Pulmonary artery endothelial cell (primary cell): ENCODE measurements around the gene TRIM27. TPM values are rescaled to one million over a fixed set of nuclear protein-coding genes. Genes with fewer than 3 reads are reported as not detected.
"Not testable (repeated sequence)": the region's sequence is repeated elsewhere in the genome, so short reads cannot be mapped to it uniquely, and the experiment has no call there.

ENCODE experiments used
- DNase-seq: peaks from one replicate; pipeline ENCODE4 v3.0.0-alpha.2; 2011; ENCODE audit warnings: low read depth, low spot score
- total RNA-seq: library from RNA; depleted of rRNA; stranded (reverse); fragments of >200 nt; gene quantifications from 2 replicates; pipeline ENCODE4 v1.2.3, GENCODE V29; 2014

TRIM27 gene
- total RNA-seq, 1 donor from 2014 or later = 54.3 TPM

DNA sequence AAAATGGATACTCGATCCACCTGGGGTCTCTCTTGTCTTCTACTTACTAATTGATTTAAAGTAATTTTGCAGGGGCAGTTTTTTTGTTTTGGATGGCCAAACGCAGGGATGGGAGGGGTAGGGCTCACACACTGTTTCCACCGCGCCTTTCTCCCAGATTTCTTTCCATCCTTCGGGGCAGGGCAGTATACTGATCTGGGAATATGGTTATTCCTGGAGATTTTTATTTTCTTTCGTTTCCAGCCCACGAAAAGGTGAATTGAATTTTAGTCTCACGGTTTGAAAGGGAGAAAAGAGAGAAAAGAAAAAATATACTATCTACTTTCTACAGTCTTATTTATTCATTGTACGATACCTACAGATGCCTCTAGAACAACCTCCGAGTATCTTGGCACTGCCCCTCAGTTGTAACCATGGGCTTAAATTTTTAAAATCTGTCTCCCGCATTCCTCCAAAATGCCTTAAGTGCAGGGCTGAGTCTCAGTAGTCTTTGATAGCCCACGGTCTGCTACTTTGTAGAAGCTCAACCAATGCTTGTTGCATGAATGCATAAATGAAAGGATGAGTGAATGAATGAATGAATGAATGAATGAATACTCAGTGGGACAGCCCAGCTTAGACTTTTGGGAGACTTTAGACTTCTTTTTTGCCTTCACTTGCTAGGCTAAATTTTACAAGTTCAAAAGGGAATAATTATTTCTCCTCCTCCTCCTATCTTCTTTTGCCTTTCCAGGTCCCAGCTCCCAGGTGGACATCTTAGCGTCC, 18.1 kb upstream of the TRIM27 start:
- no peak for DNase-seq

DNA sequence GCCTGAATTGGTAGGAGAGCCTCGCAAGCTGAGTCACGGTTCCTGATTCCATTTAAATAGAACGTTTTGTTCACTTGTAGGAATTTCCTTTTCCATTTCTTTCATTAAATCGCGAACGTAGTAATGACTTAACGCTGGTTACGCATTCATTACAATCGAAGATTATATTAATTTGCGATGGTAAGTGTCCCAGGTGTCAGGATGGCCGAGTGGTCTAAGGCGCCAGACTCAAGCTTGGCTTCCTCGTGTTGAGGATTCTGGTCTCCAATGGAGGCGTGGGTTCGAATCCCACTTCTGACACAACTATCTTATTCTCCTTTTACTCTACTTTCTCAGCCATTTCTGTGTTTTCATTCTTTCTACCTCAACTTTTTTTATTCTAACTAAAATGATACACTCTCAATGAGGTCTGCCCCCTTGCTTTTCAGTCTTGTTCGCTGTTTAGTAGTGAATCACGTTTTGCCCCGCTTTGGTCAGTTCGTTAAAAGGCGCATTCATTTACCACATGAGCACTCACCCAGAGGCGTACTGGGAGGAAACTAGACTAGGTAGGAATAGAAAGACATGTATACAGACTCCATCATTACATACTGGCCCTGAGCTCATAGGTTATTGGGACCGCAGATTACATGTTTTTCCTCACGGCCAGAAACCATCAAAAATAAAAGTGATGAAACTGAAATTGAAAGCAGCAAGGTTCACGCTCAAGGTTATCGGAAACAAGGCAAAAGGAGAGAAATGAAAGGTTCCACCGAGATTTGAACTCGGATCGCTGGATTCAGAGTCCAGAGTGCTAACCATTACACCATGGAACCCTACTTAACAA, 17.3 kb upstream of the TRIM27 start:
- no peak for DNase-seq

DNA sequence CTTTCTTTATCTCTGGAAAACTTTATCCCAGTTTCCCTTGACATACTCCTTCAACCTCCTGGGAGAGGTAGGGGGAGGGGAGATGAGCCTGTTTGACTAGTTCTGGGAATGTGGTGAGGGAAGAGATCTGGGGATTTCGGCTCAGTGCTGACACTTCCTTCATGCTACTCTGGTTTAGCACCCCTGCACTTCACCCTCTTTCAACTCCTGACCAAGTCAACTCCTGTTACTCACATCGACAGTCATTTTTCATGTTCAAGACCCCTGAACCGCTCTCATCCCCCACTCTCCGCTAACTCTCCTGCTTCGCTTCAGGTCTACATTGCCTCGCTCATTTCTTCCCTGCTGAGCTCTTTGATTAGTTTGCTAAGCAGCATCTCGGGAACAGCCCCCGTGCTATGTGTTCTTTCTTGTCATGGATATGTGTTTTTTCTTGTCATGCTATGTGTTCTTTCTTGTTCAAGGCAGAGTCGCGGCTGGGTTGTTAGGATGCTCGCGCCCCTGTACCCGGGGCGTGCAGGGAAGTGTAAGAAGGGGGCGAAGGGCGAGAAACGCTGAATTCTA, 16.6 kb upstream of the TRIM27 start:
- DNase-seq = no peak

DNA sequence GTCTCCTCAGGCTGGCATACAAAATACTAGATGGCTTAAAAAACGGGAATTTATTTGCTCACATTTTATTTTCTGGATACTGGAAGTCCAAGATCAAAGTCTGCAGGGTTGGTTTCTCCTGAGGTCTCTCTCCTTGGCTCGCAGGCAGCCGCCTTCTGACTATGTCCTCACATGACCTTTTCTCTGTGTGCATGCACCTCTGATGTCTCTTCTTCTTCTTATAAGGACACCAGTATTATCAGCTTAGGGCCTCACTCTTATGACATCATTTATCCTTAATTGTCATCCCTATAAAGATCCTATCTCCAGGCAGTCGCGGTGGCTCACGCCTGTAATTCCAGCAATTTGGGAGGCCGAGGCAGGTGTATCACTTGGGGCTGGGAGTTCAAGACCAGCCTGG, 9.3 kb upstream of the TRIM27 start:
- no peak for DNase-seq

DNA sequence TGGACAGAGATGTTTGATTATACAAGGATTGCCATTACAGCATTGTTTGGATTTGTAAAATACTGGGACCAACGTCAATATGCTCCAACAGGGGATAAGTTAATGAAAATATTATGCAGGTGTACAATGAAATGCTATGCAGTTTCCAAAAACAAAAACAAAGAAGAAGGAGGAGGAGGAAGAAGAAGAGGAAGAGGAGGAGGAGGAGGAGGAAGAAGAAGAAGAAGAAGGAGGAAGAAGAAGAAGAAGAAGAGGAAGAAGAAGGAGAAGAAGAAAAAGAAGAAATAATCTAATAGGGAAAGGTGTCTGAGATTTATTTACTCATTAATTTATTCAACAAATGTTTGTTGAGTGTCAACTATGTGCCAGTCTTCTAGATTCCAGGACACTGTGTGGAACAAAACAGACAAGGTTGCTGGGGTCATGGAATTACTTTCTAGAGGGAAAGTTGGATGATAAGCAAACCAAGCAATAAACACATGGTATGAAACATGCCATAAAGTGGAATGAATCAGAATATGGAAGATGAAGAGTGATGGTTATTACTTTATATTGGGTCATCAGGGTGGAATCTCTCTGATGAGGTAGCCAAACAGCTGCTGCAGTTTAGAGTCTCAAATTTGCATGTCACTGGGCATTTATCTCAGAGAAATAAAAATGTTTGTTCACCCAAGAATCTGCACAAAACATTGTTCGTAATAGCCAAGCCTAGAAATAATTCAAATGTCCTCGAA, 6.3 kb upstream of the TRIM27 start:
- no peak for DNase-seq

DNA sequence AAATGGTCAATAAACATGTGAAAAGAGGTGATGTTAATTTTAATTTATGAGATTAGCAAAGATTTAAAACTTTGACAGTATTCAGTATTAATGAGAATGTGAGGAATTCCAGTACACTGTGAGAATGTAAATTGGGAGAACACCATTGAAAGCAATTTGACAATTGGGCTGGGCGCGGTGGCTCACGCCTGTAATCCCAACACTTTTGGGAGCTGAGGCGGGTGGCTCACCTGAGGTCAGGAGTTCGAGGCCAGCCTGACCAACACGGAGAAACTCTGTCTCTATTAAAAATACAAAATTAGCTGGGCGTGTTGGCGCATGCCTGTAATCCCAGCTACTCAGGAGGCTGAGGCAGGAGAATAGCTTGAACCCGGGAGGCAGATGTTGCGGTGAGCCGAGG, 5.6 kb upstream of the TRIM27 start:
- not testable (repeated sequence) for DNase-seq

DNA sequence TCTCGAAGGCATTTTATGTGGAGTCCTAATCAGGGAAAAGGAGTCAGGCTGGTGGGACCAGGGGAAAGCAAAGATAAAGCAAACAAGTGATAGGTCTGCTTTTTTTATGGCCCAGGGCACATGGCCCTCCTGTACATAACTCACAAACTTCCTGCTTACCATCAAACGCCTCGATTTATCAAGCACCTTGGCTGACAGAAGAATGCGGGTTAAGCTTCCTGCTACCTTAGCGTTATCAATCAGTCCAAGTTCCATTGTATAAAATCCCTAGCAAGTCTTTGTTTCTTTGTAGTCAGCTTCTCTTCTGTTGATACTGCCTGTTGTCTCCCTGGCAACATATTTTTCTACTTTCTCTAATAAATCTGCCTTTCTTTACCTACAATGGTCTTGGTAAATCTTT, 4.1 kb upstream of the TRIM27 start:
- DNase-seq = no peak

DNA sequence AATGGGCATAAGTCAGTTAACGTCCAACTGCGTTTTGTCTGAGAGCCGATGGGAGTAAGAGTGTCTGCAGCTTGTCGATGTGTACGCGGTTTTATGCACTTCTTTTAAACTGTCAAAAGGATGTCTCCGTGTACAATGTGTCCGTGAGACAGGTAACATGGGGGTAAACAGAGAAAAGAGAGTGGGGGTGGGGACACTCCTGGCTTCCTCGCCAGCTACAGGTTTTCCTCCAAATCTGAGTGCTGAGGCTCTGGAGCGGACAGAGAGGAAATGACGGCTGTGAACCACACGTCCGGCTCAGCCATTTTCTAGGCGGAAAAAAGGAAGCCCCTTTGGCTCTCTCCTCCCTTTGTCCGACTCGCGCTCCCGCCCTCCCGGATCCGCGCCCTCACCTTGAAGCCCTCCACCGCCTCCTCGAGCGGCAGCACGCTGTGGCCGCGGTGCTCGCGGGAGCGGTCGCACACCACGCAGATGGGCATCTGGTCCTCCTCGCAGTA, 916 bp downstream of the TRIM27 start:
- no peak for DNase-seq

DNA sequence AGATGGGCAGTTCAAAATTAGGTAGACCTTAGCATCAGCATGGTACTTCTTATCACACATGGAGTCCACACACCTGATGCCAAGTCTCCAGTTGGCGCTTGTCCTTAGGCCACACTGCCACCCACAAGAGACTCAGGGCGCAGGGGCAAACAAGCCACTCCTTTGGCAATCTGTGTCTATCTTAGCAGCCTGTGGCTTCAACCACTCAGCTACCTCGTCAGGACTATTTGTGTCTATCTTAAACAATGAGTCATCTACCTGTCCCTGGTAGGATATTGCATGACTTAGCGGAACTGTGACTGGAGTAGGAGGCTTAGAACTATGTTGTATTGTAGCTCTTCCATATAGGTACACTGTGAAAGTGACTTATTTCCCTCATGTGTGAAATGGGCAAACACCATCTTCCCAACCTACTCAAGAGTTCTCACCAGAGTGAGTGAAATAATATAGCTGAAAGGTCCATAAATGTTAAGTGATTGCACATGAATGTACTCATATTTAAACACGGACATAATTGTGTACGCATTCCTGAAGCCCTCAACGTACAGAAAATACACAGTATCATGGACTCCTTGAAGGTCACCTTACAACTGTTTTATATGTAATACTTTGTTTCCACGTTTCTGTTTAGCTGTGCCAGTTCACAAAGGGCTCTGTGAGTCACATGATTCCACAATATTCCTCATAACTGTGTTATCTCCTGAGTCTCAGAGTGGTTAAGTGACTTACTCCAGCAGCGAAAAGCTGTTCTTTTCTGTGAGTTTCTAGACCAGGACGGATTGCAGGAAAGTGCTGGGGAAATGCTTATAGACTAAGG, 1.6 kb downstream of the TRIM27 start:
- no peak for DNase-seq

DNA sequence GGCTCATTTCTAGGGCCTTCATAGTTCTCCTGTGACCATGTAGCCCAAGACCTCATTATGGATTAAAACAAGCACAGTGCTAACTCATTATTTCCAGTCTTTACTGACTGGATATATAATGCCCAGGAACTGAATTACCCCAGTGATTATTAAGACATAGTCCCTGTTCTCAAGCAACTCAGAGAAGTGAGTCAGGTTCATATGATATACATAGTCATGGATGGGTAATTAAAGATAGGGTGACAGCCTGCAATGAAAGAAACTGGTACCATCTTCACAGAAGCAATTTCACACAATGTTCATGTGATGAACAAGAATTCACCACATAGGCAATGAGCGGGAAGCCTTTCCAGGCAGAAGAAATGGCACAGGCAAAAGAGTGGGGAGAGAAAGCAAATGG, 3.5 kb downstream of the TRIM27 start:
- no peak for DNase-seq

DNA sequence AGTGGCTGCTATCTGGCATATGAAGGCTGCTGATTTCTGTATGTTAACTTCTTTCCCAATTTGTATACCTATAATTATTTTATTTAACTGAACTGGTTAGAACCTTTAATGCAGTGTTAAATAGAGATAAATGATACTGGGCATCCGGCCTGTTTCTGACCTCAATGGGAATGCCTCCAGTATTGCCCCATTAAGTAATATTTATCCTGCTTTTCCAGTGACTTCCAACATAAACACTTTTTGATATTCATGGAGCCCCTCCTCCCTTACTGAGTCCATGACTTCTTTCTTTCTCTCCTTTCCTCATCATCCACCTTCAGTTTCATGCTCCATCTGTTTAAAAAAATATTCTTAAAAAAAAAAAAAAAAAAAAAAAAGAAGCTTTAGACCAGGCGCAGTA, 8.8 kb downstream of the TRIM27 start:
- DNase-seq = no peak

DNA sequence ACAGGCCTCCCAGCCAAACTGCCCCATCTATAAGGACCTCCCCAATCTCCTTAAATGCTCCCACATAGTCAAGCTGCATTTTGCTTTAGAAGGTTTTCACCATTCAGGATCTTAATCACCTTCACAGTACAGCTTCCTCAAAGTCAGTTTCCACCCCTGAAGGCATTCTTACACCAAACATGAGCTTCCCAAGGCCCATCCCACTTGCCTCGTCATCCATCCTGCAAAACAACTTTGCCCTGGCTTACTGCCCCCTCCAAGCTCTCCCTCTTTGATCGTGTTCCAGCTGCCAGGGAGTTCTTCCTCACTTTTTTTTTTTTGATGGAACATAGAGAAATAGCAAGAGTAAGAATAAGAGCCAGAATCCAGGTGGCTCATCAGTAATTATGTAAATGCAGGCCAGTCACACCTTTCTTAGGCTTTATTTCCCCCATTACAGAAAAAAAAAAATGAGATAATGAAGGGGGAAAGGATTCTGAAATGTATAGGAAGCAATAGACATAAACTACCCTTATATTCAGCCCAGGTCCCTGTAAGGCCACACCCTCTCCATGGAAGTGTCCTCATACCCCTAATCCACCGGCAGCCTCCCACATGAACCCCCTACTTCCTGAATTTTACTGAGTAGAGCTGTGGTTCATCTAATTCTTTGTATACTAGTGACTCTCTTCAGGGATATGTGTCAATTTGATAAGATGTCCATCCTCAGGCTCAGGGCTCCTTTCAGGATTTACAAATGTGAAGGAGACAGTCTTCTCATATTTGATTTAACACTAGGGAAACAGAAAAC, 12.7 kb downstream of the TRIM27 start:
- peak; percentile 80 for DNase-seq

DNA sequence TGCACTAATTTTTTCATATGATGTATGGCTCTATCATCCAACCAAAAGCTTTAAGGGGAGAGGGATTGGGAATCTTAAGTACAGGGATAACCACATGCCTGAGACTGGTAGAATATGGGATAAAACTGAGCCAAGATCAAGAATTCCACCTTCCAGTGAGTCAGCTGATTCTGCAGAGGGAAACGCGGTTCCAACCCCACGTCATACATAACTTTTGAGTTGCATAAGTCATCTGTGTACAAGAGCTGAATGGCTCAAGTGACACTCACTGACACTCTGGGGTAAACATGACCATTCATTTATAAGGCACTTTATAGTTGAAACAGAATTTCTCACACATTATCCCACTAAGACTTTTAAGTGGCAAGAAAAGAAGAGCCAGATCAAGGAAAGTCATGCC, 16.4 kb downstream of the TRIM27 start:
- no peak for DNase-seq

DNA sequence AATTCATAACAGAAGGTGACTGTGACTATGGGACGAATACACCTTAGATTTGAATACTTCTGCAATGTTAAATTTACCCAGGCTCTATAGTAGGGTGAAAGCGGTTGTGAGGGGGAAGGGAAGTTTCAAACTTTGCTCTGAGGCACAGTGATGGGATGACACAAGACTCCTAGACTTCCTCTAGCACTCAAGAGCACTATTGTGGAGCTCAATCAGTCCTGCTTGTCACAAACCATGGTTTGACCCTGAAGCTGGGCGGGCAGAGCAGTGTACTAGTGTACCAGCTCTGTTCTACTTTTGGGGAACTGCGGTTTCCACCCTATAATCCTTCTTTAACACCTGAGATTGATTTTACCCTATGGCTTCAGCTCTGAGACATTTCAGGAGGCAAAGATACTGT, 17.1 kb downstream of the TRIM27 start:
- no peak for DNase-seq

DNA sequence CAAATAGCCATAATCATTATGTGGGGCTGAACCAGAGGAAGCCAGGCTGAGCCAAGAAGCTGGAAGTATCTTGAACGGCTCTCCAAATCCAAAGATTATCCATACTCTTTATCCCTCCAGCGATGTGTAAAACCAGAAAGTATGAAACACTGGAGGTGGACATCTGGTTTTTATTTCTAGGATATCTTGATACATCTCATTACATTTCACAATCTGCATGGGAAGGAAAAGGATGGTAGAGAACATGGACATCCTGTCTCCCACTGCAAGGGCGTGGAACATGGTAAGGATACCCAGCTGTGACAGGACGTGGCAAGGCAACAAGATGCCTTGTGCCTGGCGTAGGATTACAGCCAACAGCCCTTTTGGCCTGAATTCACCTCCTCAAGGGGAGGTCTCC, 20.1 kb downstream of the TRIM27 start:
- no peak for DNase-seq

DNA sequence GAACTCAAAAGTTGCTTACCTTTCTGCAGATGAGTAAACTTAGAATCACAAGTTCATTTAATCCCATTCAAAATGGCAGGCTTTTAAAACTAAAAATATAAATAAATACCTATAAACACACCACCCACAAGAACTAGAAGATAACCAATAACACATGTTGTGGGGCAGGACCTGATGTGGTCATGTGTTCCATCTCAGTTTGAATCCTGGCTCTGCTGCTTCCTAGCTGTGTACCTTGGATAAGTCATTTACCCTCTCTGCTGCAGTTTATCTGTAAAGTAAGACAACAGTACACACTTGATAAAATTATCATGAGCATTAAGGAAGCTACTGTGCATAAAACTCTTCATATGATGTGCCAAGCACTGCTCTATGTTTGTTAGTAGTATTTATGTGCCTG, 22.0 kb downstream of the TRIM27 start:
- no peak for DNase-seq

DNA sequence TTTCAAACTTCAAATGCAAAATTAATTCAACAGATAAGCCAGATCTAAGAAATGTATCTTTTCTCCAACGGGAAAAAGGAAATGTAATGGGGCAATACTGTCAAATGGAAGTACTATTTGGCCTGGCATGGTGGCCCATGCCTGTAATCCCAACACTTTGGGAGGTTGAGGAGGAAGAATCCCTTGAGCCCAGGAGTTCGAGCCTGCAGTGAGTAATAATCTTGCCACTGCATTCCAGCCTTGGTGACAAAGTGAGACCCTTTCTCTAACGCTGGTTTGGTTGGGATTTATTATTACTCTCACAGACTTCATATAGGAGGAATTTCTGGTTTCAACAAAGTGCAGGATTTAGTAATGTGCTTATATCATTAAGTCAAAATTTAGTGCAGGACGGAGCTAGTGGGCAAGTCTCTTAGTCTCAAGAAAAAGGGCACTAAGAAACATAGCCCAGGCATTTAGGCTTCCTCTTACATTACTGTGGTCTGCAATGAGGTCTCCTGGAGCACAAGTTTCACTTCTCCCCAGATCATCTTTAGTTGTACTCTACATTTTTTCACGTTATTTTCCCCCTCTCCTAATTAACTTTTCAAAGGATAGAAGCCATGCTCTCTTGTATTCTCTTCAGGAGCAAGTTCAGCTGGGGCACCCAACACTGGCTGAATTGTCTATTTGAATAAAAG, 23.1 kb downstream of the TRIM27 start:
- DNase-seq = no peak

DNA sequence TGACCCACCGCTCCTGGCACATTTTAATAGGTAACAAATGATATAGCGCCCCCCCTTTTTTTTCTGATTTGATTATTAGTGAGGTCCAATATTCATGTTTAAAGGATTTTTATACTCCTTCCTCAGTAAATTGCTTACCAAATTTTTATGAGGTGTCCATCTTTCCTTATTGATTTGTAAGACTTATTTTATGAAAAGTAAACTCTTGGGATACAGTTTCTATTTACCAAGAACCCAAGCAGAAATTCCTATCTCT, 25.1 kb downstream of the TRIM27 start:
- DNase-seq = no peak

DNA sequence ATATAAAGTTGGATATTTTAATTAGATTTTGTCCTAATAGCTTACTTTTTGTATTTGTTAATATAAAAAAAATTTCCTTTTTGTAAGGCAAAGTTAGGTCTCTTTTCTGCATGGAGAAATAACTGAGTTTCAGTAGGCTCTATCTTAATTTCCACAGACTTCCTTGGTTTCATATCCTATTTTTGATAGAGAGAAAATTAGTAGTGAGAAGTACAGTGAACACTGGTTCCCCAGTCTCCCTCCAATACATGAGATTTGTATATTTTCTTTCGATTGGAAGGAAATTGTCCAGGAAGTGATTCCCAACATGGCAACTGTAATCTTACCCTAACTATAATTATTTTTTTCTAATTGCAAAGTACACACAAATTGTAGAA, 26.4 kb downstream of the TRIM27 start:
- no peak for DNase-seq
